ENCODE results near the gene IGFL2. TPM values are rescaled to one million over a fixed set of nuclear protein-coding genes. Genes with fewer than 3 reads are reported as not detected.

Gene IGFL2
- total and polyA plus RNA-seq, 2 of the 4 experiments (the other 2 are of a cell fraction), result not detected

- Histone ChIP-seq H2AK5ac (ENCODE audit: low read depth, low read length) (no peak overlapping the region), H3K27me3 (ENCODE audit: control insufficient read depth, insufficient read depth, low read length) (peaks cover 23% of the 10 kb centered on the region), H2BK20ac (ENCODE audit: low read depth, low read length) (no peak overlapping the region), H3K23ac (ENCODE audit: low read depth, low read length) (no peak overlapping the region), H2AK9ac (replicated peaks; ENCODE audit: low read depth, low read length, poor library complexity) (no peak overlapping the region), H3K9me1 (ENCODE audit: insufficient read depth, low read length) (no peaks in the 10 kb centered on the region), H3K9ac (ENCODE audit: low read depth, low read length) (no peak overlapping the region), H4K91ac (ENCODE audit: insufficient read depth, low read depth, low read length) (no peak overlapping the region), H2AFZ (replicated peaks; ENCODE audit: low read length, poor library complexity) (no peak overlapping the region), H3K4me2 (ENCODE audit: low read depth, low read length) (no peak overlapping the region), H3K4ac (ENCODE audit: low read depth, low read length) (no peak overlapping the region), H3K9me3 (ENCODE audit: control insufficient read depth, insufficient read depth, low read length) (peaks cover 2% of the 10 kb centered on the region; the same call in 1 of the 2 replicates), H4K20me1 (ENCODE audit: insufficient read depth, low read length) (no peaks in the 10 kb centered on the region), H2BK5ac (ENCODE audit: low read depth, low read length, poor library complexity, severe bottlenecking) (no peak overlapping the region), H3K36me3 (ENCODE audit: control insufficient read depth, insufficient read depth, low read length) (no peaks in the 10 kb centered on the region), H4K8ac (ENCODE audit: low read depth in 2 of 2, low read length in 2 of 2) (no peak overlapping the region), H2BK15ac (ENCODE audit: low read depth, low read length) (no peak overlapping the region), H3K18ac (ENCODE audit: low read depth, low read length) (no peak overlapping the region), H3K27ac (ENCODE audit: insufficient read depth, low read length) (no peak overlapping the region), H3K14ac (replicated peaks; ENCODE audit: low read depth, low read length) (no peak overlapping the region), H2BK120ac (ENCODE audit: low read depth, low read length) (no peak overlapping the region), H4K5ac (ENCODE audit: low read depth, low read length) (no peak overlapping the region), H3K4me3 (ENCODE audit: insufficient read depth, low read depth, low read length) (no peak overlapping the region), H3K79me1 (ENCODE audit: low read depth in 1 of 2, low read length in 2 of 2) (no peaks in the 10 kb centered on the region), H3K4me1 (ENCODE audit: control insufficient read depth, insufficient read depth, low read length) (no peaks in the 10 kb centered on the region), H3K56ac (ENCODE audit: extremely low read depth, insufficient read depth, low read length) (no peak overlapping the region)
- BruUV-seq (replicated peaks), result no TSS peak
- no peak for DNase-seq
- in situ Hi-C loops (cut with MboI; ENCODE audit: low sequenced_read_pairs) (no loop called here), dilution Hi-C loops (cut with HindIII; ENCODE audit: low sequenced_read_pairs, unreplicated experiment) (no loop called here), intact Hi-C loops (cut with micrococcal nuclease) (no loop called here)
- WGBS, 2 experiments (ENCODE audit: extremely low coverage in 2 of 2, insufficient read length in 1 of 2), result no CpG with 5 or more reads among the region's 1 CpG
- CTCF ChIA-PET, result no interaction called here
- ATAC-seq (ENCODE audit: low read depth), result no peak
- TF ChIP-seq MXI1 (IDR thresholded peaks at IDR 0.05; ENCODE audit: borderline replicate concordance, low read depth, low read length), result no peak
- POLR2A ChIA-PET (ENCODE audit: unreplicated experiment), result no interaction called here
These were observed 47.7 kb upstream of the IGFL2 start for GRCh38 chr19:46100344-46100743.

Measured in IMR-90 (cell line).